ENCODE results near the gene LTBP2.

The LTBP2 gene

DNA sequence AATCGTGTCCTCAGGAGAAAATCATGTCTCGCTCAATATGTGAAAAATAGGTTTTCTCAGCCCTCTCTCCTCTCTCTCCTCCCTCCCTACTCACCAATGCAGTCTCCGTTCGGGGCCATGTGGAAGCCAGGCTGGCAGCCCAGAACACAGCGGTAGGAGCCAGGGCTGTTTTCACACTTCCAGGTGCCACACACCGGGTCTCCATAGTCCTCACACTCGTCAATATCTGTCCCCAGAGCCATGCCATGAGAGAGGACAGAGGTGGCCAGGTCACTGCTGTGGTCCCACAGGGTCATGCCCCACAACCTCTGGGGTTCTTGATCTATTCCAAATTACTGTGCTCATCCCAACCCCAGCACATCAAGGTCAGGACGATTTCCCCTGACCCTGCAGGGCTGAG is 105.0 kb downstream of the LTBP2 start:
- no peak for DNase-seq (ENCODE audit: low read depth)

DNA sequence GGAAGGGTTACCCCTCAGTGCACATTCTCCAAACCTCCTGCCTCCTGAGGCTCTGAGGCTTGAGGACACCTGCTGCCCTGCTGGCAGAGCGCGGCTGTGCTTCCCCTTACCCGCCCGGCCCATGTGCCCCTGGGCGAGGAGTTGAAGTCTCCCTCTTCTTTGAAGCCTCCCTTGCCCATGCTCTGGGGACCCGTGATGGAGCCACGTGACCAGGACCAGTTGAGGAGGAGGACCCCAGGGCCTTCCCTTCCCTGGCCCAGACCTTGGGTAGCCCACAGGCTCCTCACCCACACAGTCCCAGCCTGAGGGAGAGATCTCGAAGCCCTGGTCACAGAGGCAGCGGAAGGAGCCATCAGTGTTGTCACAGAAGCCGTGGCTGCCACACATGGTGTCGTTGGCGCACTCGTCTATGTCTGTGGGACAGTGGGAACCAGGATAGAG is 105.6 kb downstream of the LTBP2 start:
- DNase-seq (ENCODE audit: low read depth), result no peak

DNA sequence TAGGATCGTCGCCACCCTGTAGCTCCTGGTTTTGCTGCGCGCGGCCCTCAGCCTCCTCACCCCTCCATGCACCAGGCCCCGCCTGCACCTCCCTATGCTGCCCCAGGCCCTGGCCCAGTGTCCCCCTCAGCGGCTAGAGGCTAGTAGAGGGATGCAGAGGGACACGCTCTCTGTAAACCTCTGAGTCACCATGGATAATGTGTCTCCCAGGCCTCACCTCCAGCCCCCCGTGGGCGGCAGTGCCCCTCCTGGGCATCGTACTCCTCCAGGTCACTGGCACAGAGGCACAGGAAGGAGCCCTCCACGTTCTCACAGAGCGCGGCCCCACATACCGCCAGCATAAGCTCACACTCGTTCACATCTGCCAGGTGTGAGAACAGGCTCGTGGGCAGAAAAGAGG is 106.2 kb downstream of the LTBP2 start:
- DNase-seq (ENCODE audit: low read depth), result no peak

DNA sequence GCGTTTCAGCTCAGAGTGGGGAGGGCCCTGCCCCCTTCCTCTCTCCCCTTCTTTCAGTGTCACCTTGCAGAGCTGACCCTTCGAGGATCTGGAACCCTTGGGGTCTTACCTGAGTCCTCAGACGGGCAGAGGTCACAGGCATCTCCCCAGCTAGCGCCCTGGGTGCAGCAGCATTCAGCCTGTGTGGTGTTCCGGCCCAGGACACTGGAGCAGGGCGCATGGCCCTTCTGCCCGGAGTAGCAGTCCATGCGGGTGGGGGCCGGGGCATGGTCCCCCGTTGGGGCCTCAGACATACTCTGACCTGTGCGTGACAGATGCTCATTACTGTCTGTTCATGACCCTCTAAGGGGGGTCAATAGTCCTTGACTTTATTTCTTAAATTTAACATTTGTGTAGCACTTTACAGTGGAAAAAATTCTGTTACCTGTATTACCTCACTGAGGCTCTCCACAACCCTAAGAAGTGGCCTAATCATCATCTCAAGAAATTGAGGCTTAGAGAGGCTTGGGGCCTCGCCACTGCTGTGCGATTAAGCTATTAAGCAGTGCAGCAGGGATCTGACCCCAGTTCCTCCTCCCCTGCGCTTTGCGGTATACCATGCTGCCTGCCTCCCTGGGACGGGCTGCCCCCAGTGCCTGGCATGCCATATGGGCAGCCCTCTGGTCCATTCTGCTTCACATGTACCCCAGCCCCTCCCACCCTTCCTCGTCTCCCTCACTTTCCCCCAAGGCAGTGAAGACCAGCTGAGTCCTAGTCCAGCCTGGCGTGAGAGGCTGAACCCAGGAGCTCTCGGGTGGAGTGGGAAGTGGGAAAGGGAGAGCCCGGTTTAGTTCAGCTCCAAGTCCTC is 106.9 kb downstream of the LTBP2 start:
- DNase-seq (ENCODE audit: low read depth), result no peak

DNA sequence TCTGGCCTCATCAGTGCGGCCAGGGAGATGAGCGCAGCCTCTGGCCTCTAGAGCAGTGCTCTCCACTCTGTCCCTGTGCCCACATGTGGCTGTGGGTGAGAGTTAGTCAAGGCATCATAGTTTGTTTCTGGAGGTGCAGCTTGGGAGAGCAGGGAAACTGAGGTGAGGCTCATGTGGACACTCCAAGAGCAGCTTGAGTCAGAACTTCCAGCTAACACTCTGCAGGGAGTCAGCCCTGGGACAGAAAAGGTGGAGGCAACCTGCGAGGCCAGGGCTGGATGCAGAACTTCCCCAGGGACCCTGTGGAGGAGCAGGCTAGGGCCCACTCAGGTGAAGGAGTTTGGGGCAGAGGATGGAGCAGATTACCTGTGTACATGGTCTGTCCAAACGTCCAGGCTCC is 107.6 kb downstream of the LTBP2 start:
- DNase-seq (ENCODE audit: low read depth), result no peak

DNA sequence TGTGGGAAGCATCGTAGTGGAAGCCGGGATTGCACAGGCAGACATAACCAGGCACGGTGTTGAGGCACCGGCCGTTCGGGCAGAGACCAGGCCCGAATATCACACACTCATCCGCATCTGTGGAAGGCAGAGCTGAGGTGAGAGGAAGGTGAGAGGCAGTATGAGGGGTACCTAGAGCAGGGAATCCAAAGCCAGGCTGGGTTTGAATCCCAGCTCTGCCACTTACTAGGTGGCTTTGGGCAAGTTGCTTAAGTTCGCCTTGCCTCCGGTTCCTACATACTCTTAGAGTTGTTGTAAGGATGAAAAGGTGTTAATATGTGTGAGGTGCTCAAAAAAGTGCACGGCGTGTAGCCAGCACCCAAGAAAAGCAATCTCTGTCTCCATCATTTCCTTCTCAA is 108.1 kb downstream of the LTBP2 start:
- DNase-seq (ENCODE audit: low read depth), result no peak

DNA sequence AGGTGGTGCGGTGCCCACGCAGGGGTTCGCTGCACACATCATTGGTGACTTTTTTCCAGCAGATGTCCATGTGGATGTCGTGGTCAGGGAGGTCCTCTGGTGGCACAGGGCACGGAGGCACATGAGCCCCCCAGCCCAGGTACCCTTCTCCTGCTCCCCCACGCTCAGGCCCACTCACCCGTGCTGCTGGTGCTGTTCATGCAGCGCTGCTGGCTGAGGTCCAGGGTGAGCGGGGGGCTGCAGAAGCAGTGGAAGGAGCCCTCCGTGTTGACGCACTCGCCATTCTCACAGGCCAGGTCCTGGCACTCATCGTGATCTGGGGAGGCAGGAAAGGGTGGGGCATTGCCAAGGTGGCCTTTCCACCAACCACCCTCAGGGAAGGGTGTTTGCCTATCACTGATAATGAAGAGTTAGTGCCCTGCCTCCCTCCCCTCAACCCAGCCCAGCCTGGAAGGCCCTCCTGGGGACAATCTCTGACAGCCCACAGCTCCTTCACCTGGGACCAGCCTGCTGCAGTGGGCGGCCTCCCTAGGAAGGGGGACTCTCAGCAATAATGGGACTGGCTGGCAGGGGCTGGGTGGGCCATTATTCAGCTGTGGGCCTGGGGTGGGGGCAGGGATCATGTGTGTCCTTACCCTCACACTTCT is 108.6 kb downstream of the LTBP2 start:
- DNase-seq (ENCODE audit: low read depth), result no peak

DNA sequence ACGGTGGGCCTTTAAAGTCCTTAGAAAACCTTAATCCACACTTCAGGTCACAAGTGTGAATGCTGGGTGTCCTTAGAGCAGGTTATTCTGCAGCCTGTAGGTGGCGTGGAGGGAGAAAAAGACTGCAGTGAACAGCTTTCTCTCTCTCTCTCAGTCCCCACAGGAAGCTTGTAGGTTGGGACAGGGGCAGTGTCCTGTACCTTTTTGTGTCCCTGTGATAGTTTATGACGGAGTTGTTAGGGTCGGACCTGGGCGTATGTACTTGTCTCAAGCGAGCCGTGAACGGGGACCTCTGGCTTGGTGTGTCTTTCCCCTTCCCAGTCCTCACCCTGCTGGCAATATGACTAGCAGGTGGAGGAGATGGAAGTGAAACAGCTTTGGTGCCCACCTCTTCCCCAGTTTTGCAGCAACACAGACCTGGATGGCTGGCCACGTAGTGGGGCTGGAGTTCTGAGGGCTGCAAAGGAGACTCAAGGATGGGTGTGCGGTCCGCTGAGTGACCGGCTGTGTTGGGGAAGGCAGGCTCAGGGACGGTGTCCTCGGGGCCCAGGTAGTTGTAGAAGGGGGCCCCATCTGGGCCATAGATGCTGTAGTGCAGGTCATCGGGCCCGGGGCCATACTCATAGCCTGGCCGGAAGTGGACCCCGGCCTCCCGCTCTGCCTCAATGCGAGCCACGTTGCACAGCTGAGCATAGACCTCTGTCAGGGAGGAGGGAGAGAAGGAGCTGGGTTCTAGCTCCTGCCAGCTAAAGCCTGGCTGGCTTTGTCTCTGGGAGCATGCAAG is 109.6 kb downstream of the LTBP2 start:
- no peak for DNase-seq (ENCODE audit: low read depth)

DNA sequence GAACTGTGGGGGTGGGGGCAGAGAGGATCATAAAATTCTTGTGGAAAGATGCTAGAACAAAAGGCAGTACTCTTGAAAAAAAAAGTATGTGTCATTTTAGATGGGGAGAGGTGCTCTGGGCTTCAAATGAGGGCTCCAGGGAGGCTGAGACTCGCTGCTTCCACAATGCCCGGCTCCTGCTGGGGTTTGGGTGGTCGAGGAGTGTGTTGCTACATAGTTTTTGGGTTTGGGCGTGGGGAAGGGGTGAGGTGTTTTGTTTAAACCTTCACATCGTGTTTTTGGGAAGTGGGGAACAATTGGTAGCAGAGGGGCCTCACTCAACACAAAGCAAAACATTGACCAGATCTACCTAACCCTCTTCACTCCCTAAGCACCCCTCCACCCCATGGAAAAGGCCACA is 110.3 kb downstream of the LTBP2 start:
- no peak for DNase-seq (ENCODE audit: low read depth)

DNA sequence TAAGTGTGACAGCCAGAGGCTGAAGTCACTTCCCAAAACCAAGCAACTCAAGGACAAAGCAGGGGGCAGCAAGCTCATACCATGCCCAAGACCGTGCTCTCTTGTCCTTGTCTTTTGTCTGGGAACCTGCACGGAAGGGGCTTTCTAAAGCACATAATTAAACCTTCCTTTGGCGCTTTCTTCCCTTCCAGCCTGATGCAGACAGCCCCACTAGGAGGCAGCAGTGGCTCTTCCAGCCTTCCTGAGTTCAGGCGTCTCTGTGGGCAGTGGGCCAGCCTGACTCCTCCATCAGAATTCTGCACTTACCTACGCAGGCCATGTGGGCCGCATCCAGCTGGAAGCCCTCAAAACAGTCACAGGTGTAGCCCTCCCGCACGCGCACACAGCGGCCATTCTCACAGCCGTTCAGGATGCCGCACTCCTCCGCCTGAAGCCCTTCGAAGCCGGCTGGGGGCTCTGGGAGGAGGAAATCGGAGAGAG is 110.9 kb downstream of the LTBP2 start:
- DNase-seq (ENCODE audit: low read depth), result no peak

DNA sequence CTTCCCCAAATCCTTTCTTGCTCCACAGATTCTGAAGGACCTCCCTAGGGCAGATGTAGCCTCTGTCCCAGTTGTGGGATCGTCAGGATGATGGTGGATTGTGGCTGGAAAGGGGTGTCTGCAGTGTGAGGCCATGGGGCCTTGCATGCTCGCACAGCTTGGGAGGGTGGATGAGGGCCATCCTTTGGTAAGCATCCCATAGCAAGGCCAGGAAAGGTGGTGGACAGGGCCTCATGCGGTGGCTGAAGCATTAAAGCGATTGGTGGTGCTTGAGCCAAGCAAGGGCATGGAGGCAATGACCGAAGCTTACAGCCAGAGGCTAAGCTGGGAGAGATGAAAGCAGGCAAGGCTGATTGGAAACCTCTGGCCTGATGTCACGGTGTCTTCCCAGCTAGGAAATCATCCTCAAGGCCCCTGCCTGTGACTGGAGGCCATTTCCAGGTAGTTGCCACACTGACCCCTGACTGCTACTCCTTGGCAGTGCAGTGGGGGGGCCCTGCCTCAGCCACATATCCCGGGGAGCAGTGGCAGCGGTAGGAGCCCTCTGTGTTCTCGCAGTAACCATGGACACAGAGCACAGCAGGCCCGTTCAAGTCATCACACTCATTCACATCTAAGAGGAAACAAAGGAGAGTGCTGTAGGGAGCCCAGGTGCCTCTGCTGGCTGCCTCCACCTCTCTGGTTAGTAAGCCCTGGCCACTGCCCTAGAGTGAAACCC is 111.5 kb downstream of the LTBP2 start:
- DNase-seq (ENCODE audit: low read depth), result no peak

DNA sequence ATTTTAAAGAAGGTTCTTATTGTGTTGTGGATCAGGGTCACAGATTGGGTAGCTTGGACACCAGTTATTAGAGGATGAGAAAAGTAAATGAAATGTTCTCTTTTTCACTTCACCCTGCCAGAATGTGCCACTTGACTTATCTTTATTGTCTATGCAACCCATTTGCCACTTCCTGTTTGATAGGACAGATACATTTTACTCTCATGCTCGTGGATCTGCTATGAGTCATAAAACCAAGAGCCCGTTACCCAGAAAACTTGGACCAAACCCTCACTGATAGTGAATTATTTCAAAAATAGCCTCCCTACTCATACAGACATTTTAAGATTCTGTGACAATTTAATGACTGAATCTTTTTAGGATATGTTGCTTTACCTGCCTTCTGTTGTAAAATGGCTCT is 116.7 kb downstream of the LTBP2 start:
- DNase-seq (ENCODE audit: low read depth), result no peak

DNA sequence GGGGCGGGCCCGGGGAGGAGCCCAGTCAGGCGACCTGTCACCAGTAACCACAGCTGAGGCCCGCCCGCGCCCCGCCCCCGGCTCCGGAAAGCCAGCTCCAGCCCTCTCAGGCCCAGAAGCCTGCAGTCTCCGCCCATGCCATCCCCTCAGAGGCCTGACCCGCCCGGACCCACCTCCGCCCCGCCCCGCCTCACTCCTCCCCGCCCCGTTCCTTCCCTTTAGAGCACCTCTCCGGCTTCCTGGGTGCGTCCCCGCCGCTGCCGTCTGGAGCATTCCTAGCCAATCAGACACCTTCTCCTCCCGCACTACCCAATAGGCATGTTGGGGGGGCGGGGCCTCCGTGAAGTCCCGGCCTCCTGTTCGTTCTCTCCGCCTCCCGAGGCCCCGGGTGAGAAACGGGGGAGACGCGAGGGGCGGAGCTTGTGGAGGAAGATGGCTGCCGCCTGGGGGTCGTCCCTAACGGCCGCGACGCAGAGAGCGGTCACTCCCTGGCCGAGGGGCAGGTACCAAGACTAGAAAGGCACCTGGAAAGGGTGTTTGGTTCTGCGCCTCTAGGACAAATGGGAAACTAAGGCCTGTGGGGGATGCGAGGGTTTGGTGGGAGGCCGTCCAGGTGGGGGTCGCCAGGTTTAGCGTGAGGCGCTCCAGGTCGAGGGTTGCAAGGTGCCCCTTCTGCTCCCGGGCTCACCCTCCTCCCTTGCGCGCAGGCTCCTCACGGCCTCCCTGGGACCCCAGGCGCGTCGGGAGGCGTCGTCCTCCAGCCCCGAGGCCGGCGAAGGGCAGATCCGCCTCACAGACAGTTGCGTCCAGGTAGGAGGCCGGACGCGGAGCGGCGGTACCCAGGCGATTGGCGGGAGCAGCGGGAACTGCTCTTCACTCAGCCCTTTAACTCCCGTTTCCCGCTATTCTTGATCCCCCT is 118.4 kb downstream of the LTBP2 start, which contains the start of gene ISCA2:
ISCA2 (plus strand) TSS at position 423 of the 919 bp plus-strand sequence; CDS start at position 433, 10 bp downstream.
- peak; percentile 99 for DNase-seq (ENCODE audit: low read depth)

DNA sequence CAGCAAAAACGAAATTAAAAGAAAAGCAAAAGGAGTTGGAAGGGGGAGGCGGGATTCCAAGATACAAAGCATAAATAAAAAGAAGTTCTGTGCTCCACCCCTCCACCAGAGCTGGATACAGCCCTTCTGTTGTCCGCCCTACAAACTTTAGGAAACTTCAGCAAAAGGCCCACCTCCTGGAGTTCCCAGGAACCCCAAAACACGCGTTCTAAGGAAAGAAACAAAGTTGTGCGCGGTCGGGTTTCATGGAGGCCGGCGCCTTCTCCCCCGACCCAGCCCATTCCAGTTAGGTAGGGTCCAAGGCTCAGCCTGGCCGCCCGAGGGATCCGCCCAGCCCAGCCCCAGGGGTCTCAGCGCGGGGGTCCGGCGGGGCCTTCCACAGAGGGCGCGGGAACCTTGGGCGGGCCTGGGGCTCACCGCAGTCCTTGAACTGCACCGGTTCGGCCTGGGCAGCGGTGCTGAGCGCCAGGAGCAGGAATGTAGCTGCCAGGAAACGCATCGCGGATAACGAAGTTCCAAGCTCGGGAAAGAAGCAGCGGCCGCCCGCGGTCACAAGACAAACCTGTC is 119.2 kb downstream of the LTBP2 start, which contains the start of gene NPC2:
NPC2 (minus strand) TSS at position 530 of the 567 bp plus-strand sequence; CDS start at position 499, 31 bp downstream.
- no peak for DNase-seq (ENCODE audit: low read depth)

DNA sequence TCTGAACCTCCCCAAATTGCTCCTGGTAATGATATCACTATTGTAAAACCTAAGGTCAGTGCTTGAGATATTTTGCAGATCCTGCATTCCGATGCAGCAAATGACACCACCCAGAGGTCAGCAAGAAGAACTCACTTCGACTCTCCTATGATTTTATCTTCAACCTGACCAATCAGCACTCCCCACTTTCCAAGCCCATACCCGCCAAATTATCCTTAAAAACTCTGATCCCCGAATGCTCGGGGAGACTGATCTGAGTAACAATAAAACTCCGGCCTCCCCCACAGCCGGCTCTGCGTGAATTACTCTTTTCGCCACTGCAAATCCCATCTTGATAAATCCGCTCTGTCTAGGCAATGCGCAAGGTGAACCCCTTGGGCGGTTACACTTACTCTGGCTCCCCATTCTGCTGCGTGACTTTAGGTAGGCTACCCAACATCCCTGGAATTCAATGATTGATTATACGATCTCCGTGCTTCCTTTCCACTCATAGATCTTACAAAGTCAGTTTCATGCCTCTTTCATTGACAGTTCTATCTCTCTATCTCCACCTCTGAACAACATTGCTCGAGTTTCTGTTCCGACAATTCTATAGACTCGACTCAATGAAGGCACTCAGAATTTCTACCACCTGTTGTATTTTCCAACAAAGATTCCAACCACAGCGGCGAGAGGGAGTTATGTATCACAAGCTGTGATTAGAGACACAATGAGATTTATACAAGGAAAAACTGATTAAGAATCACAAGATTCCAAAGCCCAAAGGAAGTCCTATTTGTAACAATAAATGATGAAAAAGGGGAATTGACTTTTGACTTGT is 119.9 kb downstream of the LTBP2 start:
- DNase-seq (ENCODE audit: low read depth), result no peak

DNA sequence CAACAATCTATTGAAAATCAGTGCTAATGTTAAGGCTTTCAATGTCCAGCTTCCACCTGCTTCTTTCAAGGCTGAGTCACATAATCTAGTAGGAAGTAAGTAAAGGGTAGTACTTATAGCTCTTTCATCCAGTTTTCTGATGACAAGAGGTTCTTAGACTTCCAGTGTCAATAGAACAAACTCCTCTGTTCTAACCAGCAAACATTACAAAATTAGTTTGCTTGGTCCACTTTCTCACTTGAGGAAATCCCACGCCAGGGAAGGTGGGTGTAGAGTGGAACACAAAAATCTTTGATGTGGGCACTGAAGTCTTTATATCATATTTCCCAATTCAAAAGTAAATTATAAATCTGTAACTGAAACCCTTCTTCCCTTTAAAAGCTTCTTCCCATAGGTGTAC is 121.6 kb downstream of the LTBP2 start:
- DNase-seq (ENCODE audit: low read depth), result no peak

DNA sequence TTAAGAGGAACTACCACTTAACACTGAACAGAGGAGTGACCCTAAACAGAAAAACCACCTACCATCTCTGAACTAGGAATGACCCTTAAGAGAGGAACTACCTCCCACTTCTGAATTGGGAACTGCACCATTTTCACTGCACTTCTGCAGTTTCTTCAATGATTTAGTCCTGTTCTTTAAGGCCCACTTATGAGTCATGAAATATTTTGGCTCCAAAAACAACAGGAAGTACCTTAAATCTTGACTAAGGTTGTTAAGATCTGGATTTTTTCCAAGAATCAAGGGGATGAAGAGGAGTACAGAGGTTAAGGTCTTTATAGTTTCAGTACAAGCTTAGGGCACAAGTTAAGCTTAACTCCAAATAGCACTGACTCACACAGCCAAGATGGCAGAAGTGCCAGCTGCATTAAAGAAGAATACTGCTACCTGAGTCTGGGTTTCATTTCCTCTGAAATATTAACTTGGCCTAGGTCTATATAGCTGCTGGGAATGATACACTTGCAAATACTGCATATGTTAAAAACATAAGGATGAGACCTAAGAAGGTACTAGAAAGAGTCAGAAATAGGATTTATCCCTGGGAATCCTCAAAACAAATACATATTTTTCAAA is 123.1 kb downstream of the LTBP2 start:
- no peak for DNase-seq (ENCODE audit: low read depth)

DNA sequence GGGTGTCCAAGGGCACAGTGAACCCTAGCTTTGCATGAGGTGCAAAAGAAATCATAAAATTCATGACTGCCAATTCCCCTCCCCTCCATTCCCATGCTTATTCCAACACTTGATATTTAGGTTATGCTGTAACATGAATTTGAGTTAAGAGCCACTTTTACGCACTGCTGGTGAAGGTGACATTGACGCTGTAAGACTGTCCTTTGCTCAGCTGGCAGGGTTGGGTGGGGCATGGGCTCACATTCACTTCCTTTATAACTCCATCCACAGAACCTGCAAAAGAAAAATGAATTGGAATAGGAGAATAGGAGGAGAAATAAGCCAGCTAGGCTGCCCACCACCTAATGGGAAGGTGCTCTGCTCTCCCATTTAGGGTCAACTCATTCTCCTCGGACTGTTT is 125.9 kb downstream of the LTBP2 start:
- no peak for DNase-seq (ENCODE audit: low read depth)

DNA sequence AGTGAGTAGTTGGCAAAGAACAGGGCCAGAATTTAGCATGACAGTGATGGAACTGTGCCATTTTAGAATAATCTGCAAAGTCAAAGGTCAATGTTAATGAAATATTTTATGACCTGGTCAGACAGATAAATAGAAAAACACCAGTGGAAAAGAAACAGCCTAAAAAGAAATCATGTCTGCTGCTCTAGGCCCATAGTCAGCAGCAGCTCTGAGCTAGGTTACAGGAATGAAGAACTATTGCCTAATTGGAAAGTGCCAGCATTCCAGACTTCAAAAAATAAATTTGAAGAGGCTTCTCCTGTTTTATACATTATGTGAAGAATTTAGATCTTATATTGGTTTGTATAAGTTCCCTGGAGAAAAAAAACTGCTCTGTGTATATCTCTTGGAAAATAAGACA is 128.7 kb downstream of the LTBP2 start:
- no peak for DNase-seq (ENCODE audit: low read depth)
